ENCODE results near the gene CNIH3. TPM values are rescaled to one million over a fixed set of nuclear protein-coding genes. Genes with fewer than 3 reads are reported as not detected.

Gene CNIH3
- total RNA-seq, 1 donor from 2014 or later: 0.53 TPM

GRCh38 chr1:224751624-224752311 is 135.7 kb downstream of the CNIH3 start:
- TF ChIP-seq CTCF (IDR thresholded peaks at IDR 0.05; ENCODE audit: insufficient read depth, low read length, severe bottlenecking): no peak
- Histone ChIP-seq H3K4me3 (ENCODE audit: low read depth, low read length) (no peak overlapping the region), H3K36me3 (ENCODE audit: control insufficient read depth, insufficient read depth, low read length) (no peaks in the 10 kb centered on the region), H3K27me3 (ENCODE audit: control insufficient read depth, insufficient read depth, low read length) (no peaks in the 10 kb centered on the region)
- no peak for DNase-seq (ENCODE audit: low read depth)
- FAIRE-seq: no peak

GRCh38 chr1:224753491-224753890 is 137.4 kb downstream of the CNIH3 start:
- no peak overlapping the region for H3K4me3 ChIP-seq (ENCODE audit: low read depth, low read length)
- no peak for TF ChIP-seq CTCF (IDR thresholded peaks at IDR 0.05; ENCODE audit: insufficient read depth, low read length, severe bottlenecking)
- no peak for DNase-seq (ENCODE audit: low read depth)
- H3K36me3 ChIP-seq (ENCODE audit: control insufficient read depth, insufficient read depth, low read length): no peaks in the 10 kb centered on the region
- FAIRE-seq: no peak
- H3K27me3 ChIP-seq (ENCODE audit: control insufficient read depth, insufficient read depth, low read length): no peaks in the 10 kb centered on the region

- no peak for FAIRE-seq
- no peak for TF ChIP-seq CTCF (IDR thresholded peaks at IDR 0.05; ENCODE audit: insufficient read depth, low read length, severe bottlenecking)
- H3K36me3 ChIP-seq (ENCODE audit: control insufficient read depth, insufficient read depth, low read length): no peaks in the 10 kb centered on the region
- H3K27me3 ChIP-seq (ENCODE audit: control insufficient read depth, insufficient read depth, low read length): no peaks in the 10 kb centered on the region
- no peak for DNase-seq (ENCODE audit: low read depth)
- no peak overlapping the region for H3K4me3 ChIP-seq (ENCODE audit: low read depth, low read length)
These were observed 139.5 kb downstream of the CNIH3 start for GRCh38 chr1:224755586-224755985.

- no peak for TF ChIP-seq CTCF (IDR thresholded peaks at IDR 0.05; ENCODE audit: insufficient read depth, low read length, severe bottlenecking)
- H3K36me3 ChIP-seq (ENCODE audit: control insufficient read depth, insufficient read depth, low read length): no peaks in the 10 kb centered on the region
- no peaks in the 10 kb centered on the region for H3K27me3 ChIP-seq (ENCODE audit: control insufficient read depth, insufficient read depth, low read length)
- DNase-seq (ENCODE audit: low read depth) (no peak), FAIRE-seq (no peak)
- H3K4me3 ChIP-seq (ENCODE audit: low read depth, low read length): no peak overlapping the region
These were observed 141.4 kb downstream of the CNIH3 start for GRCh38 chr1:224757508-224757907.

GRCh38 chr1:224759135-224759534 is 143.0 kb downstream of the CNIH3 start:
- no peaks in the 10 kb centered on the region for H3K27me3 ChIP-seq (ENCODE audit: control insufficient read depth, insufficient read depth, low read length)
- no peaks in the 10 kb centered on the region for H3K36me3 ChIP-seq (ENCODE audit: control insufficient read depth, insufficient read depth, low read length)
- DNase-seq (ENCODE audit: low read depth) (no peak), FAIRE-seq (no peak)
- H3K4me3 ChIP-seq (ENCODE audit: low read depth, low read length): no peak overlapping the region
- TF ChIP-seq CTCF (IDR thresholded peaks at IDR 0.05; ENCODE audit: insufficient read depth, low read length, severe bottlenecking): no peak

GRCh38 chr1:224759681-224760091 is 143.6 kb downstream of the CNIH3 start:
- TF ChIP-seq CTCF (IDR thresholded peaks at IDR 0.05; ENCODE audit: insufficient read depth, low read length, severe bottlenecking): no peak
- no peaks in the 10 kb centered on the region for H3K36me3 ChIP-seq (ENCODE audit: control insufficient read depth, insufficient read depth, low read length)
- H3K27me3 ChIP-seq (ENCODE audit: control insufficient read depth, insufficient read depth, low read length): no peaks in the 10 kb centered on the region
- FAIRE-seq (no peak), DNase-seq (ENCODE audit: low read depth) (no peak)
- H3K4me3 ChIP-seq (ENCODE audit: low read depth, low read length): no peak overlapping the region
